ENCODE results near the gene MX1.

MX1 gene

DNA sequence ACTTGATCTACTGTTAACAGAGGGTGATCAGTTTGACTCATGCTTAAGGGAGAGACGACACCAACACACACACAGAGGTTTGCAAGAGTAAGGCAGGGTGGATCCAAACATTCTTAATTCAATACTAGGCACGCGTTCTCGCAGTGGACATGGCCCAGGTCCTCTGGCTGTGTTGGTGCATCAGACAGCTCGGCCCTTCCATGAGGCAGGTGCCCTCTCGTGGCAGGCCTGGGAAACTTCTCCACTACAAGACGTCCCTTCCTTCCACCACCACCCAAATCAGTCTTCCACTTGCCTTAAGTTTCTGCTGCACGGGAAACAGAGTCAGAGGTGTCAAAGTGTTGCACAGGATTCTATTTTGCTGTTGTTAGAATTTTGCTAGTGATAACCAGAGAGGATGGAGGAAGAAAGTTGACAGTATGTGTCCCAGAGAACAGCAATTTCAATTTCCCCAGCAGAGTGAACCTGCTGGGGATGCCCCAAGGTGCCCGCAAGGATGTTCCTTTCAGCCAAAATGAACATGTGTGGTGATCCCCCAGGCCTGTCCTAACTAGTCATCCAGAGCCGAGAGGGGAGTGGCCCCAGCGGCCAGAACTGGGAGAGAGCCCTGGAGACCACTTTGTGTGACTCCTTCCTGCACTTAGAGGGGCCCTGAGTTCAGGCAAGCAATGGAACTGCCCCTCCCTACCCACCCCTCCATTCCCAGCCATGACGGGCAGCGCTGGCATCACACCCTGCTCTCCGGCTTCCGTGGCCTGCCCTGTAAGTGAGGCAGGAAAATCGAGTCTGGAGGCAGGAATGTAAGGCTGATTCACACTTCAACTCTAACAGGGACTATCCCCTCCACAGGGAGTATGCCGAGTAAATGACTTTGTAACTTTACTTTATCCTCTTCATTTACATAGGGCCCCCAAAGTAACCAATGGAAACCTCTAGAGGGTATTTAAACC, 34.8 kb downstream of the MX1 start:
- DNase-seq, result peak; percentile 41

DNA sequence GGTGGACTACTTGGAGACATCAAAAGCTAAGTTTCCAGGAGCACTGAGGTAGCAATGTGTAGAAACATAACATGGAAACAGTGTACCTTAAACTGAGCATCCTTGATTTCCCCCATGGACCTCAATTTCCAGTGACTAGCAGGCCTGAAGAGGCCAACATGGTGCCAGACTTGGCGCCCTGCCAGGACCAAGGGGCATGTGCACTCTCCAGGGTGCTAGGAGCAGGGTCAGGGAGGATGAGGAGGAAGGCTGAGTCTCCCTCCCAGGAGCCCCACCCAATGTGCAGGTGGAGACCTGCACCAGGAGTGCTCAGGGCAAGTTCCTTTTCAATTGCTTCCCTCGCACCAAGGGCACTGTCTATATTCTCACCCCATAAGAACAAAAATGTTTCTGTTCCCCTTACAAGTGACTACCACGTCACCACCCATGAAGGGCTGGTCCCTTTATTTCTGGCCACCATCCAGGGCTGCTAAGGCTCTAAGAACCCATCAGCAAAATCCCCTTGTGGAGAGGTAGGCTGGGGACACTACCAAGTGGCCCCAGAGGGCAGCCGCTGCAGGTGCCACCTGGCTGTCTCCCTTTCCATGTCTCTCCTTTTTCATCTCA, 39.2 kb downstream of the MX1 start:
- DNase-seq, result no peak

DNA sequence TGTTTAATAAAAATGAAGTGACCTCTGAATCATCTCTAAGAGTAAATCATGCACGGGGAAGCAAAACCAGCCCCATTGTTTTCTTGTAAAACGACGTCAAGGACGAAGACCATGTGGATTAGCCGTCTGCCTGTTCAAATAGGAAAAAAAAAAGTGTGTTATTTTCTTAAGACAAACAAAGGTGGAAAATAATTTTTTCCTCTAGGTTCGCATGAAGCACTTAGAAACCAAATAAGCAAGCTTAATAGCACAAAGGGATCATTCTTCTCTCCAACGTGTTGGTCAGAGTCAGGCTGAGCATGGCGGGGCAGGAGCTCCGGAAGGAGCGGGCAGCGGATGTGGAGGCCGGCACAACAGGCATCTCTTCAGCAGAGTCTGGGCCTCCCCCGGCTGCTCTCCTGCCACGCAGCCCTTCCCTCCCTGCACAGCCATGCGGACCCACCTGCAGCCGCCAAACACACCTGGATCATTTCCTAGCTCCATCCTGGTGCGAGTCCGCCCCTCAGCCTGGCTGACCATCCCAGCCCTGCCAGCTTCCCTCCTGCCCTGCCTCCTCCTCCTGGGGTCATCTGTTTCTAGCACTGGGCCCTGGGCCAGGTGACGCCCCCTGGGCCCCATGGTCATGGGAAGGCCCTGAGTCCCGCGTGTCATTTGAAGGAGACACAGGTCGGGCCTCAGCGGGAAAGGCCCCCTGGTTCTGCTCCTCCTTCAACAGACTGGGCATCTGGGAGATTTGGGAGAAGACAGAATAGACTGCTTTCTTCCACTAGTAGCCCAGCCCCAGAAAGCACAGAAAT, 40.2 kb downstream of the MX1 start:
- no peak for DNase-seq

DNA sequence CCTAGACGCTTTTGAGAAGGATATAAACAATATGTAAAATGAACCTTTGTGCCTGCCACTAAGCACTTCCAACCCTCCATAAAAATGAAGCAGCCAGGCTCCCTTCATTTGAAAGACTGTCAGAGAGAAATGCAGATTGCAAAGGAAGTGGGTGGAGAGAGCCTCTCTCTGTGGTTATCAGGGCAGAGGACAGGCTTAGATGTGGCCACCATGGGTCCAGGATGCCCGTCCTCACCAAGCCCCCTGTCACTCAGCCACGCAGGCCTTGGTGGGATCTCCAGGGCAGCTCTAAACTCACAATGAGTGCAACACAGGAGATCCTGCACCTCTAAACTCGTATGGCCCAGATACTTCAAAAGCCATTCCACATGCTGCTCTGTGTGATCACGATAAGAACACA, 44.0 kb downstream of the MX1 start:
- DNase-seq, result no peak

DNA sequence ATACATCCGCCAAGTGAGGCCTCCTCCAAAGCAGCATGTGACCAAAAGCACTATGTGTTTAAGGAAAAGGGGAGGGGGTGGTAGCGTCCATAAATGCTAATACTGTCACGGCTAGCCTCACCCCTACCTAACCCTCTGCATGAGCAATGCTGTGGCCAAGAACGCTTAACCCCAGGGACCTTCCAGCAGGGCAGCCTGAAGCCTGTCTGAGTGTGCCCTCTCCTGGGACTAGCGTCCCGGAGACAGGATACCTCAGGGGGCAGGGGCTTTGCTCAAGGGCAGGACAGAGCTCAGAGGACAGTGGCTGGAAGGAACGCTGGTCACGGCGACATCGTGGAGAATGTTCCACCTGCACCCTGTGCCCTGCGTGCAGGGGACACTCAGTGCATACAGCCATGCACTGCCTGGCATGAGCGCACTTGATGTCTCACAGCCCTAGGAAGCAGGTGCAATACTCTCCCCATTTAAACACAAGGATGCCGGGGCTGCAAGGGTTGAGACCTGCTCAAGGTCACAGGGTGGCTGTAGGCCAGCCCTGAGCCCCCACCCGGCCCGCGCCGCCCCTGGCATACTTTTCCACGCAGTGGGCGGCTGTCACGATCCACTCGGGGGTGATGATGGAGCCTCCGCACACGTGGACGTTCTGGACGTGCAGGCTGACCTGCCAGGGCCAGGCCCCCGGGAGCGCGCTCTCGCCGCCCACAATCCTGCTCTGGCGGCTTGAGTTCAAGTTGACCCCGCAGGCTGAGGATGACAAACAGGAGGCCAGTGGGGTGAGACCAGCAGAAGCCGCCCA, 46.9 kb downstream of the MX1 start:
- DNase-seq, result no peak

DNA sequence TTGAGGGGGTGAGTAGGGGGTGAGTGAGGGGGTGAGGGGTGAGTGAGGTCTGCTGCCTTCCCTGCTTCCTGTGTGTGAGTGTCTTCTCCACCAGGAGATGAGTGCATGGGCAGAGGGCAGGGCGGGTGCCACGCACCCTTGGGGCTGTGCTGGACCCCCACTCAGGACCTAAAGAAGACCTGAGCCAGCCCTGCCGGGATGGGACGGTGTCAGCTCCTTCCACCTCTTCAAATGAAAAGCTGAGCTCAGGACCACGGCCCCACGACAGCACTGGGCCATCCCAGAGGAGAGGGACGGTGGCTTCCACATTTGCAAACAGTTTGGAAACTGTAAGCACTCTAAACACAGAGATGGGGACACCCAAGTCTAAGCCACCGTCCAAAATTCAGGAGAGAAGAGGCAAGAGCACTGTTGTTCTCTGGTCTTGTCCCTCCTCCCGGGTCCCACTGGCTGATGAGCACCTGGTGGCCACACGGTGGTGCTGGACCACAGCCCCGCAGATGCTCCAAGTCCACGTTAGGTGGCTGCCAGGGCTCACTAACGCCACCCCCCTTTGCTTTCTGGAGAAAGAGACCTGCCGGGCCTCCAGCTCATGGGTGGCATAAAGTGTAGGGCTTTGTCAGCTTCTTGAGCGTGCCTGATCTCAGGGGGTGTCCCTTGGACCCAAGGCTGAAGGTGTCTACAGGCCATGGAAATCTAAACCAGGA, 49.8 kb downstream of the MX1 start:
- no peak for DNase-seq

DNA sequence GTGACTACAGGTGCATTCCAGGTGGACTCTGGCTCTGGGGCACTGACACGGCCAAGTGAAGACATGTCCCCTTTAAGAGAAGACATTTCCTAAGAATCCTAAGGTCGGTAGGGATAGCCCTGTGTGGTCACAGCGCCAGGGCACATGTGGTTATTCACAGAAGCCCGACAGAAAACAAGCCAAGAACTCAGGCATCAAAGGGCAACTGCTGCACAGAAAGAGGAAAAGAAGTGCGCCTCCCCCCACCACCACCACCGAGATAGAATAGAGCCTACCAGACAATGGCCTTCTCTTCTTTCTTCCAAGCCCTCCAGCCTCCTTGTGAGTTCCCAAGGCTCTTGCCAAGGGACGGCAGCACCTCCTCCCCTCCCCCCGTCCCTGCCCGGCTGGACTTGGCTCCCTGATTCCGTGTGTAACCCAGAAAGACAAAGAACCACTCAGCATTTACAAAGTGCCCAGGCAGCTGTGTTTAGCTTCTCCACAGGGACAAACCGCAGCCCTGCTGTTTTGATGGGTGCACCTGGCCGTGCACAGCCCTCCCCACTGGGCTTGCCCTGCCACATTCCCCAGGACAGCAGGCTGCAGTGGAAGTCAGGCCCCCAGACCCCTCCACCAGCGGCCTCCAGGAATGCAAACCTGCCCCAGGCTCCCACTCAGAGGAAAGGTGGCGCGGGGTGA, 51.7 kb downstream of the MX1 start:
- peak; percentile 56 for DNase-seq

DNA sequence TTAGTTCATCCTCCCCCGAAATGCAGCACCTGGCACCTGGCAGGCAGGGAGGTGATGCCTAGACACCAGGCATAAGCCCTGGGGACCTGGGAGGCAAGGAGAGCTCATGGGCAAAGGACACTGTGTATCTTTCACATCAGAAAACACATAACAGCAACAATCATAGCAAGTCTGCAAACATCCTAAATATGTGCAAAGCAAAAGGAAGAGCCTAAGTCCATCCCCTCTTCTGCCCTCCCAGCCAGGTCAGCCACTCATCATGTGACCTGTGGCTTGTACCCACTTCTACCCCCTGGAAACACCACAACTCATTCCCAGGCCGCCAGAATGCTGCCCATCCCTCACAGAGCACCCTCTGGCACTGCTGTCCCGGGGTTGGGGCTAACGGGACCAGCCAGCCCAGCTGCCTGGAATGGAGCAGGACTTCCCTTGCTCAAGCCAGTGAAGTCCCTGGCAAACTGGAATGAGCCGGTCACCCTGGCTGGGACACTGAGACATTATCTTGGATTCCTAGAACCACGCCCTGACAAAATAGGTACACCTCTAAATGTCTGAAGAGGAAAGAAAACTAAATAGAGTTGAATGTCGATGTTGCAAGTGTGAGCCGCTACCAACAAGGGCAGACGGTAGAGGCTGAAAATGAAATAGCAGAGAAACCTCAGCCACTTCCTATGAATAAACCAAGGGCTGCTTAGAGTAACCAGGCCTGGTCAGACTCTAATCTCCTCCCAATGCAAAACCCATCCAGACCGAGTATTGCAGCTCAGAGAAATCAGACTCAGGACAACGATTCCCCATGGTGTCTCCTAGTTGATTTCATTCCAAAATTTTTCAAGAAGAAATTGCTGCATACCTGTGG, 52.5 kb downstream of the MX1 start:
- no peak for DNase-seq

DNA sequence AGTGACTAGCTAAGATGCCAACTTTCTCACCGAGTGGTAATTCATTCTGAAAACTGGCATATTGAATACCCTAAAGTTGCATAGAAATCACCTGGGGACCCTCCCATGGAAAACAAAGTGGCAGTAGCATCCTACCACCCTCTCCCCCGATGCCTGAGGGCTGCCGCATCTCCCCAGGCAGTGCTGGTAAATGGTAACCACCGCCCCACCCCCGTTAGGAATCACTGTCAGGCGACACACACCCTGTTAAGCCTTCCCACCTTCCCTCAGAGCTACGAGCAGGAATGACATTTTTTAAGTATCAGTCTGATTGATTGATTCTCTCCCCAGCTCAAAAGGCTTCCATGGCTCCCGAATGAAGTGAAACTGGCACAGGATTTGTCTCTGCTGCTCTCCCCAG, 53.6 kb downstream of the MX1 start:
- DNase-seq, result no peak

DNA sequence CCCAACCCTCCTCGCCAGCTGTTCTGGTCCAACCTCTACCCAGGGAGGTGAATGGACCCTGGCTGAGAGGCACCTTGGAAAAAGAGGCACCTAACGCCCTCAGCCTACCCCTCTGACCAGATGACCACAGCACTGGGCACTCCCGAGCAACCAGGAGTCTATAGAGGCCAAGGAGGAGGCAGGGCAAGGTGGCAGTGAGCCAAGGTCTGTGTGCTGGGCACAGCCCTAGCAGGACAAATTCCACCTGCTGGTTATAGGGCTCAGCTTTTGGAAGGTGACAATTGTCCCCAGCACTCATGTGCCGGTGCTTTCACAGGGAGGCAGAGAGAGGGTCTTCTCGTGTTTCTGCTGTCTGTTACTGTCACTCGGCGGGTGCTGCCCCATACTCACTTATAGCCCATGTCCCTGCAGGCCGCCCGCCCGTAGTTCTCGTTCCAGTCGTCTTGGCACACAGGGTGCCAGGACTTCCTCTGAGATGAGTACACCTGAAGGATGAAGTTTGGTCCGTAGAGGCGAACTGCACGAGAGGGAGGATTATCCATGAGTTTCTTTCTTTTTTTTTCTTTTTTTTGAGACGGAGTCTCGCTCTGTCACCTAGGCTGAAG, 54.1 kb downstream of the MX1 start:
- no peak for DNase-seq

DNA sequence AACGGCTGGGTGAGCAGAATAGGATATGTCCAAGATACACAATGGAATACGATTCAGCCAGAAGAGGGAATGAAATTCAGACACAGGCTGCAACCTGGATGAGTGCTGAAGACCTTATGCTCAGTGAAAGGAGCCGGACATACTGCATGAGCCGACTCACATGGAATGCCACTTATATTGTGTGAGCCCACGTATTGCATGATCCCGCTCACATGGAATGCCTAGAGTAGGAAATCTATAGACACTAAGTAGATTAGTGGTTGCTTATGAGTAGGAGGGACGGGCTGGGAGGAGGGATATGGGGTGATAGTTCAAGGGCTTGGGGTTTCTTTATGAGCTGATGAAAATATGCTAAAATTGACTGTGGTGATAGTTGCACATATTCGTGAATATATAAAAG, 55.2 kb downstream of the MX1 start:
- DNase-seq, result no peak

DNA sequence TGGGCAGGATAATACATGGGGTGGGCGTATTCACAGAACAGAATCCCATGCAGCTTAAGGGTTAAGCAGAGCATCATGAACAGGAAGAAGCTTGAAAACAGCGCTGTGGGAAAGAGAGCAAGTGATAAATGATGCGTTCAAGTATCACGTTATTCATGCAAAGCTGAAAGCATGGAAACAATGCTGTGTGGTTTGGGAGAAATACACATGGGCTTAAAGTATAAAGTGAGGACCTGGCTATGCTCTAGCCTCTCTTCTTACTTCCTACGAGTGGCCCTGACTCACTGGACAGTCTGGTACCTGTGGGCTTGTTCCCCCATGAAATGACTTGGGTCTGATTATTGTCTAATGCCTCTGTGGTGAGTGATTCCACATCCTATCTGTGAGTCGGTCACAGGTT, 56.3 kb downstream of the MX1 start:
- DNase-seq, result no peak

DNA sequence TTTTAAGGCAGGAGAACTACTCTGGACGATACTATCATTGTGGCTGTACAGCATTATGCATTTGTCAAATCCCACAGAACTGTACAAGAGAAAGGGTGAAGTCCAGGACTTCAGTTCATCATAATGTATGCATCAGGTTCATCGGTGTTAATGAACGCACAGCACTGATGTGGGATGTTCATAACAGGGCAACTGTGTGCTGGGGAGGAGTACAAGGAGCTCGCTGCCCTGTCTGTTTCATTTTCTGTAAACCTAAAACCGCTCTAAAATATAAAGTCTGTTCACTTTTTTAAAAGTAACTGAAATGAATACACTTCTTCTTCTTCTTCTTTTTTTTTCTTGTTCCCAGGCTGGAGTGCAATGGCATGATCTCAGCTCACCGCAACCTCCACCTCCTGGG, 56.9 kb downstream of the MX1 start:
- no peak for DNase-seq

DNA sequence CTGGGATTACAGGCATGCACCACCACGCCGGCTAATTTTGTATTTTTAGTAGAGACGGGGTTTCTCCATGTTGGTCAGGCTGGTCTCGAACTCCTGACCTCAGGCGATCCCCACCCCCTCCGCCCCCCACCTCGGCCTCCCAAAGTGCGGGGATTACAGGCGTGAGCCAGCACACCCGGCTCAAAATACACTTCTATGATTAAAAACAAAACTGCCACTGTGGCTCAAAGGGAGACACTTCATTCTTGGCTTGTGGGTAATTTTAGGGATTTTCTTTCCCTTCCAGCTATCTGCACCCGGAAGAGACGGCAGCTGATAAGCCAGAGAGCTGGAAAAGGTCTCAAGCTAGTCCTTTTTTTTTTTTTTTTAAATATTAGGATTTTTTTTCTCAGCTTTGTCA, 57.4 kb downstream of the MX1 start:
- no peak for DNase-seq

DNA sequence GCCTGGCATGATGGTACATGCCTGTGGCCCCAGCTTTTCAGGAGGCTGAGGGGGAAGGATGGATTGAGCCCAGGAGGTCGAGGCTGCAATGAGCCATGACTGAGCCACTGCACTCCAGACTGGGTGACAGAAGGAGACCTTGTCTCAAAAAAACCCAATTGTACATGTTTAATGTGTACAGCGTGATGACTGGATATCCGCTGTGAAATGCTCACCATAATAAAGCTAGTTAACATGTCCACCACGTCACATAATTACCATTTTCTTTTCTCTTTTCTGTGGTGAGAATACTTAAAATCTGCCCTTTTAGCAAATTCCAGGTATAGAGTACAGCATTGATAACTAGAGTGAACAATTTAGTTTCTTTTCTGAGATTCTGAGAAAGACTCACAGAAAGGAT, 57.9 kb downstream of the MX1 start:
- no peak for DNase-seq

DNA sequence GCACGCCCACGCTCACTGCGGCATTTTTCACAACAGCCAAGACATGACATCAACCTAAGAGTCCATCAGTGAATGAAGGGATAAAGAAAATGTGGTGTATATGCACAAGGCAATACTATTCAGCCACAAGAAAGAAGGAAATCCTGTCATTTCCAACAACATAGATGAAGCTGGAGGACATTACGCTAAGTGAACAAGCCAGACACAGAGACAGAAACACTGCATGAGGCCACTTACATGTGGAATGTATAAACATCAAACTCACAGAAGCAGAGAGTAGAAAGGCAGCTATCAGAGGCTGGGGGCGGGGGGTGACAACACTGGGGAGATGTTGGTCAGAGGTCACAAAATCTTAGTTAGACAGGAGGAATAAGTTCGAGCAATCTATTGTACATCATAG, 61.0 kb downstream of the MX1 start:
- no peak for DNase-seq

DNA sequence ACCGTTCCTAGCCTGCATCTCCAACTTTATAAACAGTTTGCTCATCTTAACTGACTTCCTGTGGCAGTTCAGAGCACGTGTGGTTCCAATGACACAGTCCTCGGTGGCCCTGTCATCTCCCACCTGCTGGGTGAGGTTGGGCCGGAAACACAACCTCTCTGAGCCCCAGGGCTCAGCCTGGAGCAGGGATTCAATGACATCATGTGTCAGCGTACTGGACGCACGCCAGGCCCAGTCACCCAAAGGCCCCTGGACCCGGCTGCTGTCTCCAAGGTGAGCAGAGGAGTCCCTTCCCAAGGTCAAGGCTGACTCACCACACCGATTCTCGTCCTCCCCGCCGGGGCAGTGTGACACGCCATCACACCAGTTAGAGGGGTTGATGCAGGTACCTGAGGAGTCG, 62.0 kb downstream of the MX1 start:
- no peak for DNase-seq

DNA sequence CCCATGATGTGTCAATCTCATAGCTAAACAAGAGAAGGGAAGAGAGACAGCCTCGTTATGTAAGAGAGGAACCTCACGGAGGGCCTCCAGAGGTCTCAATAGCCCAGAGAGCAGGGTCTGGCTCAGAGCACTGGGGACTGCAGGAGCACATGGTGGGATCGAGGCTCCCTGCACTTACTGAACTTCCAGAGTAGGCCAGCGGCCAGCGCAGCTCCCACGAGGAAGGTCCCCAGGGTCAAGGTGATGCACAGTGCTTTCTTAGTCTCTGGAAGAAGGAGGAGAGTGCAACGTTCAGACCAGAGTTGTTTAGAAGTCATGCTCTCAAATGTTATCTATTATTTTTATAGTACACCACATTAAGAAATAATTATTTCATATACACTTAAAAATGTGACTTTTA, 63.3 kb downstream of the MX1 start:
- no peak for DNase-seq

DNA sequence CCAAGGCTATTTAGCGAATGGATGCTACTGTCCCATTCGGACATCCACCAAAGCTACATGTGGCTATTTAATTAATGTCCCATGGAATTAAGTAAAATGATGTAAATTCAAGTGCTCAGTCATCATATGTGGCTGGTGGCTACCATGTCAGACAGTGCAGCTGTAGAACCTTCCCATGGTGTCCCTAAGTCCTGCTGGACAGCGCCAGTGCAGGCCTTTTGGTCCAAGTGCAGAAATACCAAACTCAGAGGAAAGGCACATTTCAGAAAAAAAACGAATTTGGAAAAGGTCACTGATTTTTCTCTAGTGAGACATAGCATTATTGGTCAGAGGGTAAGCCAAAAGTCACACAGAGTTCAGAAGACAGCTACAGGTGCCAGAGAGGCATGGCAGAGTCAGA, 64.3 kb downstream of the MX1 start:
- no peak for DNase-seq

DNA sequence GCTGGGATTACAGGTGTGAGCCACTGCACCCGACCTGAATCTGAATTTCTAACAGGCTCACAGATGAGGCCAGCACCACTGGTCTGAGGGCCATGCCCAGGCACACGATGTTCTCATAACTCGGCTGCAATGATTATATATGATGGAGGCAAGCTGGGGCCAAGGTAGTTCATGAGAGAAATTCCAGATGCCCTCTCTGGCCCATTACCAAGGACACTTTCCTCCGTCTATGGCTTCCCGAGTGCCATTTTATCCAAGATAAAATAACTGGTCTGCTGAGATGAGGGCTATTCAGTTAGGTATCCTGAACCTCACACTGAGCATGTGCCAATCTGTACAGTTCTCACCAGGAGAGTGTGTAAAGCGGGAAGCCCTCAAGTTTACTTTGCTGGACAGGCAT, 65.4 kb downstream of the MX1 start:
- no peak for DNase-seq
